Erythroblast (primary cell): ENCODE data around the gene NOL12.

ENCODE experiments used
- GATA1 ChIP-seq: IDR thresholded peaks from 2 replicates; pipeline ENCODE4 v1.6.1; 2011; ENCODE audit warnings: low read depth, mild to moderate bottlenecking, control low read depth, low read length, moderate library complexity
- POLR2A ChIP-seq: IDR thresholded peaks from 2 replicates; pipeline ENCODE4 v1.6.1; 2011; ENCODE audit warnings: mild to moderate bottlenecking, low read length

- TF ChIP-seq POLR2A (no peak), GATA1 (no peak)
Observed at GRCh38 chr22:37657590-37658132, 28.5 kb upstream of the NOL12 start.
